Activated CD4-positive, alpha-beta T cell treated with anti-CD3 and anti-CD28 coated beads, Interleukin-2, amount 10 ng/mL, durations not matched to agents 24 days and 14 days (primary cell): ENCODE data around the gene NPB. TPM values are rescaled to one million over a fixed set of nuclear protein-coding genes. Genes with fewer than 3 reads are reported as not detected.

Experiments used
- DNase-seq: peaks from one replicate; pipeline ENCODE4 v3.0.0; 2022
- H3K27ac Mint-ChIP-seq: one replicate; pipeline ENCODE4 v1.8.0; 2022; ENCODE audit warnings: mild to moderate bottlenecking, mixed read lengths
- H3K27me3 Mint-ChIP-seq: one replicate; pipeline ENCODE4 v1.8.0; 2022; ENCODE audit warnings: mixed read lengths
- H3K36me3 Mint-ChIP-seq: one replicate; pipeline ENCODE4 v1.8.0; 2022; ENCODE audit warnings: low read depth, mild to moderate bottlenecking, mixed read lengths
- H3K4me1 Mint-ChIP-seq: one replicate; pipeline ENCODE4 v1.8.0; 2021; ENCODE audit warnings: mixed read lengths
- H3K4me3 Mint-ChIP-seq: one replicate; pipeline ENCODE4 v1.8.0; 2022; ENCODE audit warnings: mild to moderate bottlenecking, moderate library complexity, mixed read lengths
- H3K9me3 Mint-ChIP-seq: one replicate; pipeline ENCODE4 v1.8.0; 2021; ENCODE audit warnings: mixed read lengths
- intact Hi-C: fragments of 100-400 bp; cut with micrococcal nuclease; formaldehyde crosslinking; loops from one replicate; pipeline ENCODE4 v1.15.1; 2023
- total RNA-seq: library from RNA; stranded (reverse); gene quantifications from 2 replicates; pipeline ENCODE4 v1.2.3, GENCODE V29; 2022

Gene NPB
- total RNA-seq, 1 donor from 2014 or later: 0.30 TPM

- H3K27ac Mint-ChIP-seq: peak overlapping the region; percentile 34
- H3K4me3 Mint-ChIP-seq: no peak overlapping the region
- peaks cover 64% of the 10 kb centered on the region for H3K36me3 Mint-ChIP-seq
- intact Hi-C loops: no loop called here
- DNase-seq: no peak
- no peaks in the 10 kb centered on the region for H3K9me3 Mint-ChIP-seq
- H3K27me3 Mint-ChIP-seq: no peaks in the 10 kb centered on the region
- H3K4me1 Mint-ChIP-seq: peaks cover 13% of the 10 kb centered on the region
Measured at GRCh38 chr17:81884520-81884919, 17.5 kb upstream of the NPB start.

DNA sequence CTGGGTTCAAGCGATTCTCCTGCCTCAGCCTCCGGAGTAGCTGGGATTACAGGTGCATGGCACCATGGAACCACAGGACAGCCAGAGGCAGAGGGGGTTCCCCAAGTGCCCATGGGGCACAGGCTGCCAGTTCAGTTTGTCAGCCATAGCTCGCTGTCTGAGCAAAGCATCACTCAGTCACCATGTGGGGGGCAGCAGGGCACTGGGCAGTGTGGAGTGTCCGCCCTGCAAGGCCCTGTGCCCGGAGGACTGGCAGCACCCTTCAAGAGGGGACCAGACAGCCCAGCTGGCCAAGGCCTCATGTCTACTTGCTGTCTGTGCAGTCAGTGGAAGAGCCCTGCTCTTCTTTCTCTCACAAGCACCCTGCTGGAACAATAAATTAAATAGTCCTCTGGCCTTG is 17.1 kb upstream of the NPB start:
- intact Hi-C loops: no loop called here
- H3K4me1 Mint-ChIP-seq: peaks cover 13% of the 10 kb centered on the region
- no peak overlapping the region for H3K27ac Mint-ChIP-seq
- no peak overlapping the region for H3K4me3 Mint-ChIP-seq
- H3K9me3 Mint-ChIP-seq: no peaks in the 10 kb centered on the region
- DNase-seq: no peak
- H3K36me3 Mint-ChIP-seq: peaks cover 63% of the 10 kb centered on the region
- no peaks in the 10 kb centered on the region for H3K27me3 Mint-ChIP-seq

DNA sequence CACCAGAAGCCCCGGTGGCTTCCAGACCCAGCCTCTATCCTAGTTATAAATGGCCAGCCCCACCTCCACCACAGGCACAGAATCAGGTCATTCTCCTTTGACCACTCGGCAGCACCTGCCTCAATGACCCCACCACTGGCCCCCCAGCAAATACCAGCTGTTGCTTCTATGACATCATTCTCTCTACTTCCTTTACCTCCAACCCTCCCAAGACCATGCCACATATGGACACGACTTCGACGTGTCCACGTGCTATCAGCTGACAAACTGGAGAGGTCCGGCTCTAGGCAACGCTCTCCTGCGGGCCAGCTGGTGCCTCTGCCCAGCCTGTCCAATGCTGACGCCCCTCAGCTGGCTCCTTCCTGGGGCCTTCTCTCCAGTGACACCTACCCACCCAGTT is 16.6 kb upstream of the NPB start:
- no peaks in the 10 kb centered on the region for H3K27me3 Mint-ChIP-seq
- no peak for DNase-seq
- no peak overlapping the region for H3K4me3 Mint-ChIP-seq
- no peaks in the 10 kb centered on the region for H3K9me3 Mint-ChIP-seq
- peak overlapping the region; percentile 14 for H3K27ac Mint-ChIP-seq
- H3K36me3 Mint-ChIP-seq: peaks cover 64% of the 10 kb centered on the region
- H3K4me1 Mint-ChIP-seq: peaks cover 13% of the 10 kb centered on the region
- intact Hi-C loops: no loop called here

DNA sequence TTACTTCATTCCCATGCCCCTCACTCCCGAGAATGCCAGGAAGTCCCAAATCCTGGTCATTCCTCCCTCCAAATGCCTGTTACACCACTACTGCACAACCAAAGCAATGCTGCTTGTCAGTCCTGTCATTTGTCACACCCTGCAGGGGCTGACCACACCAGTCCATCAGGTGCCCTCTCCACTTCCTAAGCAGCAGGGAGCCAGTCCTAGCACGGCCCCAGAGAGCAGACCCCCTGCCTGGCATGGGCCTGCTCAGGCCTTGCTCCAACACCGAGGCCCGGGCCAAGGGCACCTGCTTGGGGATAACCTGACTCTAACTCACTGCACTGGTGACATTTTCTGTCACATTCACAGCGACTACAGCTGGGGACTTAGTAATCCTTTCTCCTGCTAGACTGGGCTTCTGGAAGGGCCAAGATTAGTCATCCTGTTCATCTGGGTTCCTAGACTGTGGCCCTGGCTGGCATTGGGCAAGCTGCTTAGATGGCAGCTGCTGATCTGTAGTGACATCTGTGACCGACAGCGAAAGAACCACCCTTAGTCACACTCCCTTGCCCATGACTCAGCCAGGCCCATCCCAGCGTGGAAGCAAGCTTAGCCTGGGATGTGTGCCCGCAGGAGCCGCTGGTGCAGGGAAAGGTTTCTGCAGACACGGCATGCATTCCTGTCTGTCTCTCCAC is 16.0 kb upstream of the NPB start:
- Mint-ChIP-seq H3K27me3 (no peaks in the 10 kb centered on the region), H3K36me3 (peaks cover 65% of the 10 kb centered on the region), H3K4me1 (peaks cover 13% of the 10 kb centered on the region), H3K4me3 (no peak overlapping the region), H3K9me3 (no peaks in the 10 kb centered on the region), H3K27ac (peak overlapping the region; percentile 56)
- no peak for DNase-seq
- intact Hi-C loops: no loop called here

DNA sequence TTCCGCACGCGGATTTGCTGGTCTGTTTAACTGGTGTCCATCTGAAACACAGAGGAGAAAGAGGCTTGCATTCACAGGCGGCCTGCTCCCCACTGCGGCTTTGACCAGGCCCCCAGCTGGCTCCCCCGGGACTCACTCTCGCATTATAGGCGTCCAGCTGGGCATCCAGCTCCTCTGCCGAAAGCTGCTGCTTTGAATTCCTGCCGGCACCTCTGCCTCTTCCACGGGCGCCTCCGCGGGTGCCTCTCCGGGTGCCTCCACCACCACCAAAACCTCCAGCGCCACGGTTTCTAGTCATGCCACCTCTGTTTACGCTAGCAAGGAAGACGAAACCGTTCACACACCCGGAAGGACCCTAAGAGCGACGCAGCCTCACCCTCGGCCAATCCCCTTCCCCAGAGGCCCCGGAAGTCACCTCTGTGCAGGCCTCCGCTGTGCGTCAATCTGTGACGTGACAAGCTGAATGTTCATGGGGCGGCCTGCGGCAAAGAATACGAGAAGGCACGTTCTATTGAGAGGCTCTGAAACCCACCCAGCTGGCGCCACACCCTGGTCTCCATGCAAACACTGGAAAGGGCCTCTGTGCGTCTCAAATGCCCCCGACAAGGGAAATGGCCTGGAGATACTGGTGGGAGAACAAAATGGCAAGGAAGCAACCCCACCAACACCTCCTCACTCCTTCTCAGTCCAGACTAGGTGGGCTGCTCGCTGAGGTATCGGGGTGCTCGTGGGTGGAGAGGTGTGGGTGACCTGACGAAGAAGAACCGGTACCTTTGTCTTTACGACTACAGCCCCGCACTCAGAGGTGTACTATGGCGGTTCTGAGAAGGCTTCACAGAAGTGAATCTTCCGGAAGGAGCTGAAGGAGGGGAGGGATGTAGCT is 13.7 kb upstream of the NPB start:
- Mint-ChIP-seq H3K4me3 (peak overlapping the region; percentile 70), H3K36me3 (peaks cover 57% of the 10 kb centered on the region), H3K9me3 (no peaks in the 10 kb centered on the region), H3K27me3 (no peaks in the 10 kb centered on the region), H3K4me1 (peaks cover 17% of the 10 kb centered on the region), H3K27ac (peak overlapping the region; percentile 64)
- intact Hi-C loops: no loop called here
- no peak for DNase-seq

- no peak for DNase-seq
- peaks cover 60% of the 10 kb centered on the region for H3K36me3 Mint-ChIP-seq
- H3K27ac Mint-ChIP-seq: peak overlapping the region; percentile 69
- intact Hi-C loops: no loop called here
- peaks cover 17% of the 10 kb centered on the region for H3K4me1 Mint-ChIP-seq
- no peaks in the 10 kb centered on the region for H3K27me3 Mint-ChIP-seq
- H3K9me3 Mint-ChIP-seq: no peaks in the 10 kb centered on the region
- peak overlapping the region; percentile 70 for H3K4me3 Mint-ChIP-seq
Measured at GRCh38 chr17:81888988-81889595, 12.9 kb upstream of the NPB start.

DNA sequence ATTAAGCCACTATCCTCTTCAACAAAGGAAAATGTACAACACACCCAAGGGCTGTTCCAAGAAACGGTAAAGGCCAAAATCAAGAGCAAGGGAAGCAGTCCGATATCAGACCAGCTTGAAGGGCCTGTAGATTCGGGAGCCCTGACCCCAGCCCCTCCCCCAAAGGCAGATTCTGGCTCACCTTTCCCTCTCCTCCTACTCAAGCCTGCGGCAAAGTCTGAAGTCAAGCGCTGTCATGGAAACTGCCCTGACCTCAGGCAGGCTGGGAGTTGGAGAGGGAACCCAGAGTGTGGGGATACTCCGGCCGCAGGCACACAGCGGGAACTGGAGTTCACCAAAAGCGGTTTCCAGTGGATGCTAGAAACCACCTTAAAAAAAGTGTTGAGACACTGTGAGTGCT is 12.4 kb upstream of the NPB start:
- DNase-seq: no peak
- peaks cover 17% of the 10 kb centered on the region for H3K4me1 Mint-ChIP-seq
- H3K9me3 Mint-ChIP-seq: no peaks in the 10 kb centered on the region
- H3K27ac Mint-ChIP-seq: peak overlapping the region; percentile 69
- peaks cover 56% of the 10 kb centered on the region for H3K36me3 Mint-ChIP-seq
- intact Hi-C loops: loop anchor here (2.0 kb wide), 1 partner anchor 133 kb away; the partner anchor contains the start of genes CENPX and LRRC45
- H3K4me3 Mint-ChIP-seq: peak overlapping the region; percentile 88
- no peaks in the 10 kb centered on the region for H3K27me3 Mint-ChIP-seq

DNA sequence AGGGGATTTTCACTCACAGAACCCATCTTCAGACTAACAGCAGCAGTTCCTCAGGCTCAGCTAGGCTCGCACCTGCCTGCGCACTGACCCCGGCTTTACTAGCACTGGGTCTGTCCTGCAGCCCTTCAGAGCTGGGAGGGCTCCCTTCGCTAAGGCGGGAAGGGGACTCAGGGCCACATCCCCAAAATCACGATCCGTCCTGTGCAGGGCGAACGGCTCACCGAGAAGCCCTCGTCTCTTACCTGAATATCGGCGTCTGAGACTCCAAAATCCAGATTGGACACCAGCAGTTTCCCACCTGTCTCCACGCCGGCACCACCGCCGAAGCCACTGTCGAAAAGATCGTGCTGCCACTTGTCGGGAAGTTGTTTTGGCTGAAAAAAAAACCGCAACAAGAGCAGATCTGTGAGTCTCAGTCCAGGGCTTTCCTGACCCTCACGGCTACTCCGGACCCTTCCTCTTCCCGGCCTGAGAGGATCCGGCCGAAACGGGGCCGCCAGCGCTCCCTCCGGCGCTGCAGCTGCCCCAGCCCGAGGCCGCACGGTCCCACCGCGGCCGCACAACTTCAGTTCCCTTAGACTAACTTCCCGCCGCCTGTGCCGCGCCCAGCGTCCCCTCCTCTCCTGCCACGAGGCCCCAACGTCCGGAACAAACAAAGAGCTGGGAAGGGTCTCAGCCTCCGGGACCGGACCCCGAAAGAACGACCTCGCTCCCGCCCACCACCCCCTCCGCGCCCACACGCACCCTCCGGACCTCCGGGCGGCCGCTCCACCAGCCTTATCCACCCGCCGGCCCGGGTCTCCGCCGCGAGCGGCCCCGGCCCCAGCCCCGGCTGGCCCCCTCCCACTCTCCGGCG is 11.4 kb upstream of the NPB start:
- peak overlapping the region; percentile 88 for H3K4me3 Mint-ChIP-seq
- intact Hi-C loops: loop anchor here (1.0 to 2.0 kb wide), 3 partner anchors 20 to 132 kb away; partner anchors contain the start of genes CENPX and LRRC45
- peak; percentile 80 for DNase-seq

DNA sequence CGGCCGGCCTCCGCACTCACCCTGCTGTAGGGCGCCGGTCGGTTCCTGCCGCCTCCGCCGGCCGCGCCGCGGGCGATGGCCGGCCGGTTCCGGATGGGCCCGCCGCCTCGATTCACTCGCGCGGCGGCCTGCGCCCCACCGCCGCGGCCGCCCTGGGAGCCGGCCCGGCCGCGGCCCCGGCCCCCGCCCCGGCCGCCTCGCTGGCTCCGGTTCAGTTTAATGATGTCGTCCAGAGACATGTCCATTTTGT is 10.8 kb upstream of the NPB start:
- Mint-ChIP-seq H3K27ac (peak overlapping the region; percentile 98), H3K36me3 (peaks cover 43% of the 10 kb centered on the region), H3K4me1 (peaks cover 16% of the 10 kb centered on the region), H3K9me3 (no peaks in the 10 kb centered on the region), H3K4me3 (peak overlapping the region; percentile 94), H3K27me3 (no peaks in the 10 kb centered on the region)
- DNase-seq: no peak
- intact Hi-C loops: loop anchor here (1.0 to 2.0 kb wide), 3 partner anchors 21 to 132 kb away; partner anchors contain the start of genes CENPX and LRRC45

More for the DNA sequence above, 11.4 kb upstream of the NPB start:
- Mint-ChIP-seq H3K27ac (peak overlapping the region; percentile 94), H3K36me3 (peaks cover 48% of the 10 kb centered on the region), H3K27me3 (no peaks in the 10 kb centered on the region), H3K9me3 (no peaks in the 10 kb centered on the region), H3K4me1 (peaks cover 17% of the 10 kb centered on the region)

- Mint-ChIP-seq H3K36me3 (peaks cover 22% of the 10 kb centered on the region), H3K27ac (no peak overlapping the region), H3K4me1 (peaks cover 6% of the 10 kb centered on the region), H3K27me3 (no peaks in the 10 kb centered on the region), H3K4me3 (no peak overlapping the region), H3K9me3 (no peaks in the 10 kb centered on the region)
- DNase-seq: no peak
- intact Hi-C loops: no loop called here
Measured at GRCh38 chr17:81895400-81895799, 6.6 kb upstream of the NPB start.

- Mint-ChIP-seq H3K9me3 (no peaks in the 10 kb centered on the region), H3K36me3 (peaks cover 20% of the 10 kb centered on the region), H3K4me3 (no peak overlapping the region), H3K27me3 (peaks cover 7% of the 10 kb centered on the region), H3K27ac (no peak overlapping the region), H3K4me1 (peaks cover 4% of the 10 kb centered on the region)
- no peak for DNase-seq
- intact Hi-C loops: no loop called here
Measured at GRCh38 chr17:81898029-81898866, 3.8 kb upstream of the NPB start.

GRCh38 chr17:81898885-81899284 is 3.2 kb upstream of the NPB start:
- no peaks in the 10 kb centered on the region for H3K9me3 Mint-ChIP-seq
- H3K27me3 Mint-ChIP-seq: peaks cover 7% of the 10 kb centered on the region
- H3K4me1 Mint-ChIP-seq: peaks cover 4% of the 10 kb centered on the region
- DNase-seq: no peak
- intact Hi-C loops: no loop called here
- no peak overlapping the region for H3K4me3 Mint-ChIP-seq
- H3K27ac Mint-ChIP-seq: no peak overlapping the region
- peaks cover 17% of the 10 kb centered on the region for H3K36me3 Mint-ChIP-seq
